Endometrial microvascular endothelial cells (primary cell): ENCODE data around the gene CCR7. TPM values are rescaled to one million over a fixed set of nuclear protein-coding genes. Genes with fewer than 3 reads are reported as not detected.

Source experiments
- in situ Hi-C: cut with HindIII; loops from 2 replicates; pipeline ENCODE4 v1.10.0; 2017; ENCODE audit warnings: low sequenced_read_pairs, low pct_unique_long_range_greater_than_20kb; ENCODE audit errors: inconsistent ontology term
- total RNA-seq: library from RNA; depleted of rRNA; stranded (reverse); fragments of >200 nt; gene quantifications from one replicate; pipeline ENCODE4 v1.2.3, GENCODE V29; 2015; ENCODE audit errors: inconsistent ontology term

CCR7 gene
- total RNA-seq, 1 donor from 2014 or later, result not detected

- in situ Hi-C loops, result no loop called here
These were observed 617 bp upstream of the CCR7 start for GRCh38 chr17:40565769-40566409.

- in situ Hi-C loops, result no loop called here
These were observed 933 bp downstream of the CCR7 start for GRCh38 chr17:40564195-40564882.

GRCh38 chr17:40563220-40564052 is 1.8 kb downstream of the CCR7 start:
- in situ Hi-C loops, result no loop called here

GRCh38 chr17:40562838-40563219 is 2.4 kb downstream of the CCR7 start:
- in situ Hi-C loops, result no loop called here

- in situ Hi-C loops, result no loop called here
These were observed 3.2 kb downstream of the CCR7 start for GRCh38 chr17:40561871-40562611.

- in situ Hi-C loops, result no loop called here
These were observed 3.9 kb downstream of the CCR7 start for GRCh38 chr17:40561294-40561870.

GRCh38 chr17:40560592-40561293 is 4.5 kb downstream of the CCR7 start:
- in situ Hi-C loops, result no loop called here

- in situ Hi-C loops, result no loop called here
These were observed 5.2 kb downstream of the CCR7 start for GRCh38 chr17:40559954-40560591.

GRCh38 chr17:40559564-40559916 is 5.7 kb downstream of the CCR7 start:
- in situ Hi-C loops, result no loop called here

- in situ Hi-C loops, result no loop called here
These were observed 6.2 kb downstream of the CCR7 start for GRCh38 chr17:40558890-40559563.

GRCh38 chr17:40558300-40558889 is 6.9 kb downstream of the CCR7 start:
- in situ Hi-C loops, result no loop called here

- in situ Hi-C loops, result no loop called here
These were observed 7.6 kb downstream of the CCR7 start for GRCh38 chr17:40557531-40558299.

- in situ Hi-C loops, result no loop called here
These were observed 8.3 kb downstream of the CCR7 start for GRCh38 chr17:40556884-40557414.

- in situ Hi-C loops, result no loop called here
These were observed 9.0 kb downstream of the CCR7 start for GRCh38 chr17:40556198-40556661.

- in situ Hi-C loops, result no loop called here
These were observed 9.7 kb downstream of the CCR7 start for GRCh38 chr17:40555296-40556190.
